Fibroblast of upper back skin (primary cell): Measurements from ENCODE around the gene TM2D3.

Experiments used
- DNase-seq: peaks from one replicate; pipeline ENCODE4 v3.0.0-alpha.2; 2013

TM2D3 gene

DNA sequence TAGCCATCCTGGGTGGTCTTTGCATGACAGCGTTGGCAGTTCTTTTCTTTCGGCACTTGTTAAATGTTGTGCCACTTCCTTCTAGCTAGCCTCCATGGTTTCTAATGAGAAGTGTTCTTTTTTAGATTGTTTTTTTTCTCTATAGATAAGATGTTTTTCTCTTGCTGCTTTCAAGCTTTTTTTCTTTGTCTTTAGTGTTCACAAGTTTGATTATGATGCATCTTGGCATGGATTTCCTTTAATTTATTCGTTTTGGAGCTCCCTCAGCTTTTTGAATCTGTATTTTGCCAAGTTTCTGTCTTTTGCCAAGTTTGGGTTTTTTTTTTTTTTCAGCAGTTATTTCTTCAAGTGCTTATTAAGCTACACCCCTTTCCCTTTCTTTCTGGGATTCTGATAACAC is 53.1 kb downstream of the TM2D3 start:
- DNase-seq = no peak

DNA sequence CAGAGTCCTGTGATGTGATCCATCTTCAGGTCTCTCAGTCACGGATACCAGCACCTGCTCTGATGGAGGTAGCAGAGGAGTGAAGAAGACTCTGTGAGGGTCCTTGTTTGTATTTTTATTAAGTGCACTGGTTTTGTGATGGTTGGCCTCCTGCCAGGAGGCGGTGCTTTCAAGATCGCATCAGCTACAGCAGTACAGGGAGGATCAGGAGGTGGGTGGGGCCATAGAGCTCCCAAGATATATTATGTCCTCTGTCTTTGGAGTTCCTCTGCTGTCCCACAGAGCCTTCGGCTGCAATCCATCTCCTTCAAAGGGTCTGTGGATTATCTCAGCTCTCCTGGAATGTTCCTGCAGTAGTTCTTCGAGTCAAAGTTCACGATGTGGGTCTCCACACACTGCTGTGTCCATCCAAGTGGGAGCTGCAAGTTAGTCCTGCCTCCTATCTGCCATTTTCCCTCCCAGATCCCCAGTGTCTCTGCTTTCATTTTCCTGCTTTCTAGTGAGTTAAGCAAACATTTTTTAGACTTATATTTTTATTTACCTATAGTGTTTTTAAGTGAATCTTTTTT is 54.7 kb downstream of the TM2D3 start:
- DNase-seq = no peak

GRCh38 chr15:101596633-101597032 is 55.5 kb downstream of the TM2D3 start:
- DNase-seq = no peak
